HepG2 (cell line): ENCODE data around the gene KANSL1. TPM values are rescaled to one million over a fixed set of nuclear protein-coding genes. Genes with fewer than 3 reads are reported as not detected.

Experiments
- ATAD3A ChIP-seq: sonication (generic); formaldehyde crosslinking; IDR thresholded peaks from 2 replicates; pipeline ENCODE4 v1.4.0; 2020; ENCODE audit warnings: missing genetic modification reagents
- GZF1 ChIP-seq: sonication (generic); formaldehyde crosslinking; IDR thresholded peaks from 2 replicates; pipeline ENCODE4 v1.5.1; 2020; ENCODE audit warnings: mild to moderate bottlenecking, missing genetic modification reagents
- IRX3 ChIP-seq: sonication (generic); formaldehyde crosslinking; IDR thresholded peaks from 2 replicates; pipeline ENCODE4 v1.8.1; 2023; ENCODE audit warnings: mild to moderate bottlenecking, low read depth, missing genetic modification reagents, borderline replicate concordance
- ISX ChIP-seq: sonication (generic); formaldehyde crosslinking; conservative IDR thresholded peaks from 2 replicates; pipeline ENCODE4 v1.5.0; 2020; ENCODE audit warnings: missing genetic modification reagents
- KDM3A ChIP-seq: IDR thresholded peaks from 2 replicates; pipeline ENCODE4 v1.6.1; 2018; ENCODE audit warnings: low read depth, missing compliant biosample characterization
- KLF9 ChIP-seq: IDR thresholded peaks from 2 replicates; pipeline ENCODE4 v1.6.1; 2016; ENCODE audit warnings: low read depth
- NCOA2 ChIP-seq: sonication (generic); formaldehyde crosslinking; IDR thresholded peaks from 2 replicates; pipeline ENCODE4 v1.8.0; 2022; ENCODE audit warnings: inconsistent platforms
- RFX5 ChIP-seq: IDR thresholded peaks from 2 replicates; pipeline ENCODE4 v1.6.1; 2011; ENCODE audit warnings: low read depth, low read length, improper control_type of control experiment
- SMAD1 ChIP-seq: sonication (generic); formaldehyde crosslinking; IDR thresholded peaks from 2 replicates; pipeline ENCODE4 v1.4.0; 2020; ENCODE audit warnings: missing genetic modification reagents, low read depth, mild to moderate bottlenecking, borderline replicate concordance
- SUZ12 ChIP-seq: fragments of 150-350 bp; IDR thresholded peaks from 2 replicates; pipeline ENCODE4 v1.6.1; 2014; ENCODE audit warnings: low read depth, low read length
- ZBTB38 ChIP-seq: sonication (generic); formaldehyde crosslinking; IDR thresholded peaks from 2 replicates; pipeline ENCODE4 v1.5.1; 2020; ENCODE audit warnings: mild to moderate bottlenecking, missing genetic modification reagents
- ZNF557 ChIP-seq: sonication (generic); formaldehyde crosslinking; IDR thresholded peaks from 2 replicates; pipeline ENCODE4 v1.4.0; 2020; ENCODE audit warnings: missing genetic modification reagents
- ZSCAN30 ChIP-seq: sonication (generic); formaldehyde crosslinking; IDR thresholded peaks from 2 replicates; pipeline ENCODE4 v1.5.0; 2020; ENCODE audit warnings: mild to moderate bottlenecking, missing genetic modification reagents
- polyA plus RNA-seq, 8 experiments: library from polyadenylated mRNA; depleted of rRNA in 3 of 8; stranded (reverse) in 7 of 8; unstranded in 1 of 8; fragments of >200 nt; fragmentation: Illumina TruSeq in 4 of 8; extraction: Trizol in 4 of 8; gene quantifications; 2 replicates each; pipeline versions ENCODE4 v1.2.1 to v1.2.3, GENCODE V29; 2011 to 2016; ENCODE audit warnings: low read depth in 4 of 8, missing spikeins in 1 of 8, mixed read lengths in 1 of 8; ENCODE audit not compliant: insufficient read depth in 1 of 8
- total RNA-seq, 5 experiments: library from RNA; depleted of rRNA; stranded (reverse); fragments of >200 nt; fragmentation: Illumina TruSeq; extraction: Trizol; gene quantifications; 2 replicates each; pipeline ENCODE4 v1.2.3, GENCODE V29; 2016; ENCODE audit warnings: low read depth in 1 of 5
- TF ChIP-seq, protein P1 (sequence below): sonication (generic); formaldehyde crosslinking; IDR thresholded peaks from 2 replicates; pipeline ENCODE4 v1.4.0; 2020; ENCODE audit warnings: mild to moderate bottlenecking, missing genetic modification reagents
- TF ChIP-seq, protein P2 (sequence below): sonication (generic); formaldehyde crosslinking; IDR thresholded peaks from 2 replicates; pipeline ENCODE4 v1.4.0; 2020; ENCODE audit warnings: missing genetic modification reagents
- TF ChIP-seq, protein P3 (sequence below): sonication (generic); formaldehyde crosslinking; IDR thresholded peaks from 2 replicates; pipeline ENCODE4 v1.5.1; 2020; ENCODE audit warnings: missing genetic modification reagents, mild to moderate bottlenecking, borderline replicate concordance
- TF ChIP-seq, protein P4 (sequence below): sonication (generic); formaldehyde crosslinking; IDR thresholded peaks from 2 replicates; pipeline ENCODE4 v1.8.1; 2023; ENCODE audit warnings: missing genetic modification reagents, mild to moderate bottlenecking, borderline replicate concordance
- TF ChIP-seq, protein P5 (sequence below): sonication (generic); formaldehyde crosslinking; IDR thresholded peaks from 2 replicates; pipeline ENCODE4 v1.4.0; 2020; ENCODE audit warnings: mild to moderate bottlenecking, low read depth, missing genetic modification reagents

KANSL1 gene
- total and polyA plus RNA-seq, 2 of the 13 experiments (the other 11 are each of a cell fraction or from before 2014, with no cell fraction given), result 24.0 to 59.6 TPM

DNA sequence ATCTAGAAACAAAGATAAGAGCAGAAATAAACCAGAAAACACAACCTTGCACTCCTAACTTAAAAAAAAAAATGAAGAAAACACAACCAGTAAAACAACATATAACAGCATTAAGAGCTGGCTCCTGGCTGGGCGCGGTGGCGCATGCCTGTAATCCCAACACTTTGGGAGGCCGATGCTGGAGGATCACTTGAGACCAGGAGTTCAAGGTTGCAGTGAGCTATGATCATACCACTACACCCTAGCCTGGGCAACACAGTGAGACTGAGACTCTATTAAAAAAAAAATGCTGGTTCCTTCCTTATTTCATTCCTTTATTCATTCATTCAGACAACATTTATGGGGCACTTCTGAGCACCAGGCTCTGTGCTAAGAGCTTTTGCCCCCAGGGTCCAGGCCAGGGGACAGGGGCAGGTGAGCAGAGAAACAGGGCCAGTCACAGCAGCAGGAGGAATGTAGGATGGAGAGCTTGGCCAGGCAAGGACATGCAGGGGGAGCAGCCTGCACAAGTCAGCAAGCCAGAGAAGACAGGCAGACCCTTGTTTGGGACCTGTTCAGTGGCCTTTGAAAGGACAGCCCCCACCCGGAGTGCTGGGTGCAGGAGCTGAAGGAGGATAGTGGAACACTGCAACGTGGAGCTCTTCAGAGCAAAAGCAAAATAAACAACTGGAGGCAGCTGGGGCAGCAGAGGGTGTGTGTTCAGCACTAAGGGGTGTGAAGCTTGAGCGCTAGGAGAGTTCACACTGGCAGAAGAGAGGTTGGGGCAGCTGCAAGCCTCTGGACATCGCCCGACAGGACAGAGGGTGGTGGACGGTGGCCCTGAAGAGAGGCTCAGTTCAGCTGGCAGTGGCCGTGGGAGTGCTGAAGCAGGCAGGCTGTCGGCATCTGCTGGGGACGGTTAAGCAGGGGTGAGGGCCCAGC is 191.6 kb downstream of the KANSL1 start (continued):
- TF ChIP-seq, protein P1, sequence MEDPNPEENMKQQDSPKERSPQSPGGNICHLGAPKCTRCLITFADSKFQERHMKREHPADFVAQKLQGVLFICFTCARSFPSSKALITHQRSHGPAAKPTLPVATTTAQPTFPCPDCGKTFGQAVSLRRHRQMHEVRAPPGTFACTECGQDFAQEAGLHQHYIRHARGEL (CRISPR knock-in tag), result no peak
- TF ChIP-seq ISX (CRISPR knock-in tag) (no peak), KDM3A (no peak), ZNF557 (no peak), SUZ12 (no peak), SMAD1 (CRISPR knock-in tag) (no peak), KLF9 (CRISPR knock-in tag) (no peak), IRX3 (CRISPR knock-in tag) (no peak), ATAD3A (no peak), ZBTB38 (CRISPR knock-in tag) (no peak), ZSCAN30 (CRISPR knock-in tag) (no peak), NCOA2 (no peak), GZF1 (CRISPR knock-in tag) (no peak), RFX5 (no peak)
- TF ChIP-seq, protein P2, sequence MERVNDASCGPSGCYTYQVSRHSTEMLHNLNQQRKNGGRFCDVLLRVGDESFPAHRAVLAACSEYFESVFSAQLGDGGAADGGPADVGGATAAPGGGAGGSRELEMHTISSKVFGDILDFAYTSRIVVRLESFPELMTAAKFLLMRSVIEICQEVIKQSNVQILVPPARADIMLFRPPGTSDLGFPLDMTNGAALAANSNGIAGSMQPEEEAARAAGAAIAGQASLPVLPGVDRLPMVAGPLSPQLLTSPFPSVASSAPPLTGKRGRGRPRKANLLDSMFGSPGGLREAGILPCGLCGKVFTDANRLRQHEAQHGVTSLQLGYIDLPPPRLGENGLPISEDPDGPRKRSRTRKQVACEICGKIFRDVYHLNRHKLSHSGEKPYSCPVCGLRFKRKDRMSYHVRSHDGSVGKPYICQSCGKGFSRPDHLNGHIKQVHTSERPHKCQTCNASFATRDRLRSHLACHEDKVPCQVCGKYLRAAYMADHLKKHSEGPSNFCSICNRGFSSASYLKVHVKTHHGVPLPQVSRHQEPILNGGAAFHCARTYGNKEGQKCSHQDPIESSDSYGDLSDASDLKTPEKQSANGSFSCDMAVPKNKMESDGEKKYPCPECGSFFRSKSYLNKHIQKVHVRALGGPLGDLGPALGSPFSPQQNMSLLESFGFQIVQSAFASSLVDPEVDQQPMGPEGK (CRISPR knock-in tag), result no peak; the same call in 1 of the 2 replicates
- TF ChIP-seq, protein P3, sequence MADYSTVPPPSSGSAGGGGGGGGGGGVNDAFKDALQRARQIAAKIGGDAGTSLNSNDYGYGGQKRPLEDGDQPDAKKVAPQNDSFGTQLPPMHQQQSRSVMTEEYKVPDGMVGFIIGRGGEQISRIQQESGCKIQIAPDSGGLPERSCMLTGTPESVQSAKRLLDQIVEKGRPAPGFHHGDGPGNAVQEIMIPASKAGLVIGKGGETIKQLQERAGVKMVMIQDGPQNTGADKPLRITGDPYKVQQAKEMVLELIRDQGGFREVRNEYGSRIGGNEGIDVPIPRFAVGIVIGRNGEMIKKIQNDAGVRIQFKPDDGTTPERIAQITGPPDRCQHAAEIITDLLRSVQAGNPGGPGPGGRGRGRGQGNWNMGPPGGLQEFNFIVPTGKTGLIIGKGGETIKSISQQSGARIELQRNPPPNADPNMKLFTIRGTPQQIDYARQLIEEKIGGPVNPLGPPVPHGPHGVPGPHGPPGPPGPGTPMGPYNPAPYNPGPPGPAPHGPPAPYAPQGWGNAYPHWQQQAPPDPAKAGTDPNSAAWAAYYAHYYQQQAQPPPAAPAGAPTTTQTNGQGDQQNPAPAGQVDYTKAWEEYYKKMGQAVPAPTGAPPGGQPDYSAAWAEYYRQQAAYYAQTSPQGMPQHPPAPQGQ (CRISPR knock-in tag), result no peak
- TF ChIP-seq, protein P4, sequence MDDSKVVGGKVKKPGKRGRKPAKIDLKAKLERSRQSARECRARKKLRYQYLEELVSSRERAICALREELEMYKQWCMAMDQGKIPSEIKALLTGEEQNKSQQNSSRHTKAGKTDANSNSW, result no peak
- TF ChIP-seq, protein P5, sequence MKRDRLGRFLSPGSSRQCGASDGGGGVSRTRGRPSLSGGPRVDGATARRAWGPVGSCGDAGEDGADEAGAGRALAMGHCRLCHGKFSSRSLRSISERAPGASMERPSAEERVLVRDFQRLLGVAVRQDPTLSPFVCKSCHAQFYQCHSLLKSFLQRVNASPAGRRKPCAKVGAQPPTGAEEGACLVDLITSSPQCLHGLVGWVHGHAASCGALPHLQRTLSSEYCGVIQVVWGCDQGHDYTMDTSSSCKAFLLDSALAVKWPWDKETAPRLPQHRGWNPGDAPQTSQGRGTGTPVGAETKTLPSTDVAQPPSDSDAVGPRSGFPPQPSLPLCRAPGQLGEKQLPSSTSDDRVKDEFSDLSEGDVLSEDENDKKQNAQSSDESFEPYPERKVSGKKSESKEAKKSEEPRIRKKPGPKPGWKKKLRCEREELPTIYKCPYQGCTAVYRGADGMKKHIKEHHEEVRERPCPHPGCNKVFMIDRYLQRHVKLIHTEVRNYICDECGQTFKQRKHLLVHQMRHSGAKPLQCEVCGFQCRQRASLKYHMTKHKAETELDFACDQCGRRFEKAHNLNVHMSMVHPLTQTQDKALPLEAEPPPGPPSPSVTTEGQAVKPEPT (CRISPR knock-in tag), result no peak
